Lung (tissue), 12 donors: ENCODE results near the gene PLD6. TPM values are rescaled to one million over a fixed set of nuclear protein-coding genes. Genes with fewer than 3 reads are reported as not detected.

Source experiments
- ATAC-seq: fragments of 200-7000 bp; cut with Tn5 transposase; one replicate; pipeline ENCODE4 v1.9.1; 2020; ENCODE audit warnings: moderate number of reproducible peaks; ENCODE audit not compliant: insufficient read depth, low FRiP score
- DNase-seq, 3 donors: peaks; one replicate each; pipeline ENCODE4 v3.0.0-alpha.2; 2013 to 2017
- H3K27ac ChIP-seq, 2 donors: one replicate each; pipeline ENCODE4 v1.5.1; 2013; ENCODE audit warnings: mild to moderate bottlenecking in 2 of 2, moderate library complexity in 2 of 2, control low read depth in 1 of 2, inconsistent platforms in 1 of 2, low read depth in 1 of 2, low read length in 1 of 2
- H3K27me3 ChIP-seq, 3 donors: one replicate each; pipeline ENCODE4 v1.5.1; 2013; ENCODE audit warnings: low read length in 2 of 3; ENCODE audit not compliant: control insufficient read depth in 3 of 3, insufficient read depth in 3 of 3
- H3K36me3 ChIP-seq, 4 donors: one replicate each; pipeline ENCODE4 v1.5.1; 2013; ENCODE audit warnings: low read length in 4 of 4, mild to moderate bottlenecking in 1 of 4, moderate library complexity in 1 of 4; ENCODE audit not compliant: control insufficient read depth in 4 of 4, insufficient read depth in 4 of 4
- H3K4me1 ChIP-seq, 5 donors: one replicate each; pipeline ENCODE4 v1.5.1; 2013; ENCODE audit warnings: low read length in 5 of 5, mild to moderate bottlenecking in 2 of 5, moderate library complexity in 1 of 5; ENCODE audit not compliant: control insufficient read depth in 5 of 5, insufficient read depth in 5 of 5
- H3K4me3 ChIP-seq: one replicate; pipeline ENCODE4 v1.5.1; 2013; ENCODE audit warnings: mild to moderate bottlenecking, control low read depth, moderate library complexity
- H3K9ac ChIP-seq, 2 donors: one replicate each; pipeline ENCODE4 v1.5.1; 2013; ENCODE audit warnings: low read length in 2 of 2, control low read depth in 1 of 2; ENCODE audit not compliant: insufficient read depth in 1 of 2
- H3K9me3 ChIP-seq, 4 donors: one replicate each; pipeline ENCODE4 v1.5.1; 2013; ENCODE audit warnings: low read length in 3 of 4, mild to moderate bottlenecking in 1 of 4, moderate library complexity in 1 of 4; ENCODE audit not compliant: control insufficient read depth in 4 of 4, insufficient read depth in 3 of 4
- CTCF ChIP-seq: IDR thresholded peaks from 2 replicates; pipeline ENCODE4 v1.5.1; 2012; ENCODE audit warnings: mild to moderate bottlenecking; ENCODE audit errors: control extremely low read depth, extremely low read depth
- WGBS, 2 donors: extraction: QIAGEN DNeasy Blood & Tissue Kit; methylation state at CpG; one replicate each; pipeline ENCODE4 v1.1.7; 2013; 5-methylcytosine and 5-hydroxymethylcytosine counted together
- polyA plus RNA-seq, 2 donors: library from polyadenylated mRNA; stranded (reverse); fragments of 200-250 nt; gene quantifications; one replicate each; pipeline ENCODE4 v1.2.1, GENCODE V29; 2013
- total RNA-seq, 2 donors: library from RNA; depleted of rRNA in 1 of 2; stranded (reverse); fragments of >200 nt in 1 of 2; gene quantifications; one replicate each; pipeline ENCODE4 v1.2.1, GENCODE V29; 2014 to 2021
- donor health status: control.
- donor health status: control.
- donor health status: Bipolar disorder and iron deficiency.
- donor health status: healthy.
- donor health status: DM: yes; HTN: yes; CAD: no.

Gene PLD6
- total and polyA plus RNA-seq, 4 donors = 3.2 to 7.7 (median 5.2) TPM

GRCh38 chr17:17167986-17168385 lies 38.1 kb downstream of the PLD6 start:
- peaks cover 0 to 14% (median 9%) of the 10 kb centered on the region in 5 donors for H3K4me1 ChIP-seq
- no peaks in the 10 kb centered on the region for H3K9me3 ChIP-seq
- no peak for TF ChIP-seq CTCF
- H3K9ac ChIP-seq = no peak overlapping the region
- H3K36me3 ChIP-seq = peaks cover 14 to 64% (median 58%) of the 10 kb centered on the region in 4 donors
- H3K4me3 ChIP-seq = no peak overlapping the region
- DNase-seq (no peak), ATAC-seq (no peak)
- no peak overlapping the region for H3K27ac ChIP-seq
- WGBS, 2 donors = 95 to 97% methylated on average over 10 of the region's 10 CpGs
- H3K27me3 ChIP-seq = no peaks in the 10 kb centered on the region

GRCh38 chr17:17167356-17167755 lies 38.8 kb downstream of the PLD6 start:
- peaks cover 13 to 62% (median 57%) of the 10 kb centered on the region in 4 donors for H3K36me3 ChIP-seq
- no peak overlapping the region for H3K4me3 ChIP-seq
- H3K27me3 ChIP-seq = no peaks in the 10 kb centered on the region
- no peak for DNase-seq
- 97 to 99% methylated on average over 10 of the region's 10 CpGs for WGBS, 2 donors
- no peaks in the 10 kb centered on the region for H3K9me3 ChIP-seq
- no peak overlapping the region for H3K27ac ChIP-seq
- peaks cover 0 to 14% (median 9%) of the 10 kb centered on the region in 5 donors for H3K4me1 ChIP-seq
- TF ChIP-seq CTCF = no peak
- no peak overlapping the region for H3K9ac ChIP-seq
- no peak for ATAC-seq

- H3K9me3 ChIP-seq = no peaks in the 10 kb centered on the region
- H3K4me3 ChIP-seq = no peak overlapping the region
- peaks cover 0 to 13% (median 7%) of the 10 kb centered on the region in 5 donors for H3K4me1 ChIP-seq
- DNase-seq = no peak
- H3K27ac ChIP-seq = no peak overlapping the region
- no peak for TF ChIP-seq CTCF
- H3K9ac ChIP-seq = no peak overlapping the region
- peaks cover 21 to 66% (median 58%) of the 10 kb centered on the region in 4 donors for H3K36me3 ChIP-seq
- no peaks in the 10 kb centered on the region for H3K27me3 ChIP-seq
- WGBS, 2 donors = 93 to 96% methylated on average over 8 of the region's 8 CpGs
- no peak for ATAC-seq
Measured at GRCh38 chr17:17166446-17166845, 39.7 kb downstream of the PLD6 start.
